ENCODE data around the gene HPGD.

Gene HPGD

GRCh38 chr4:174503079-174503715, 19.1 kb downstream of the HPGD start:
- H3K9me2 ChIP-seq (replicated peaks; ENCODE audit: insufficient read depth, low read length), result no peaks in the 10 kb centered on the region
- H3K4me2 ChIP-seq (ENCODE audit: low read depth, low read length), result no peak overlapping the region
- H3K79me2 ChIP-seq (ENCODE audit: low read length), result no peaks in the 10 kb centered on the region
- H3K9ac ChIP-seq (ENCODE audit: low read length), result no peak overlapping the region
- H3F3A ChIP-seq (ENCODE audit: insufficient read depth, low read length), result no peaks in the 10 kb centered on the region
- no peak for DNase-seq
- no peak for TF ChIP-seq CTCF (IDR thresholded peaks at IDR 0.05; ENCODE audit: low read length)
- no peak for TF ChIP-seq EZH2 (optimal IDR thresholded peaks at IDR 0.05; ENCODE audit: low read depth, low read length)
- no peak for TF ChIP-seq EZH2phosphoT487 (IDR thresholded peaks at IDR 0.05; ENCODE audit: low read length)
- H3K4me1 ChIP-seq (ENCODE audit: low read length), result no peaks in the 10 kb centered on the region
- H3K27ac ChIP-seq (ENCODE audit: low read length), result no peak overlapping the region
- no peak overlapping the region for H2AFZ ChIP-seq (ENCODE audit: low read length)
- H3K27me3 ChIP-seq (replicated peaks; ENCODE audit: insufficient read depth, low read length), result no peaks in the 10 kb centered on the region
- no peaks in the 10 kb centered on the region for H4K20me1 ChIP-seq (ENCODE audit: insufficient read depth, low read length)
- H3K9me3 ChIP-seq (replicated peaks; ENCODE audit: insufficient read depth, low read length), result no peaks in the 10 kb centered on the region
- no peak overlapping the region for H3K4me3 ChIP-seq (ENCODE audit: low read length)
- H3K36me3 ChIP-seq (replicated peaks; ENCODE audit: insufficient read depth, low read length), result no peaks in the 10 kb centered on the region

- Histone ChIP-seq H3K9me3 (replicated peaks; ENCODE audit: insufficient read depth, low read length) (no peaks in the 10 kb centered on the region), H3K4me2 (ENCODE audit: low read depth, low read length) (no peak overlapping the region), H3K79me2 (ENCODE audit: low read length) (no peaks in the 10 kb centered on the region), H3K27ac (ENCODE audit: low read length) (no peak overlapping the region), H3K4me1 (ENCODE audit: low read length) (no peaks in the 10 kb centered on the region), H2AFZ (ENCODE audit: low read length) (no peak overlapping the region), H3K4me3 (ENCODE audit: low read length) (no peak overlapping the region), H4K20me1 (ENCODE audit: insufficient read depth, low read length) (no peaks in the 10 kb centered on the region), H3K9ac (ENCODE audit: low read length) (no peak overlapping the region), H3K27me3 (replicated peaks; ENCODE audit: insufficient read depth, low read length) (no peaks in the 10 kb centered on the region), H3K36me3 (replicated peaks; ENCODE audit: insufficient read depth, low read length) (no peaks in the 10 kb centered on the region), H3K9me2 (replicated peaks; ENCODE audit: insufficient read depth, low read length) (no peaks in the 10 kb centered on the region), H3F3A (ENCODE audit: insufficient read depth, low read length) (no peaks in the 10 kb centered on the region)
- DNase-seq, result no peak
- TF ChIP-seq EZH2 (optimal IDR thresholded peaks at IDR 0.05; ENCODE audit: low read depth, low read length), result no peak
- TF ChIP-seq EZH2phosphoT487 (IDR thresholded peaks at IDR 0.05; ENCODE audit: low read length), result no peak
- TF ChIP-seq CTCF (IDR thresholded peaks at IDR 0.05; ENCODE audit: low read length), result no peak
Observed at GRCh38 chr4:174496631-174497432, 25.5 kb downstream of the HPGD start.

DNA sequence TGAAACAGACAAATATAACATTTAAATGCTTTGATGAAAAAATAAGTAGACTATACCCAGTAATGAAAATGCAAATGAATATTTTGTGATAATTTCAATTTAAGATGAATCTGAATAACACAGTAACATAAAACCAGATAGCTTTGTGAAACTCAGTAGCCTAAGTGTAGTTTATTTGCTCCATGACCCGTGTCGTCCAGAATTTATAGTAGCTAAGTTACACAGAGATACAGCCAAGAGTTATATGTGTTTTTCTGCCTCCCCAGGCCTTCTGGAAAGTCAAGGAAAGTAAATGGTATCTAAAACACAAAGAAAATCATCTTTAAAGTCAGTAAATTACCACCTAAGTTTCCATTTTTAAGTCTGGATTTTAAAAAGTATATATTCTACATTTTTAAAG, 26.7 kb downstream of the HPGD start:
- Histone ChIP-seq H3F3A (ENCODE audit: insufficient read depth, low read length) (peaks cover 2% of the 10 kb centered on the region; the same call in 1 of the 2 replicates), H2AFZ (ENCODE audit: low read length) (no peak overlapping the region), H3K79me2 (ENCODE audit: low read length) (no peaks in the 10 kb centered on the region), H3K4me2 (ENCODE audit: low read depth, low read length) (no peak overlapping the region), H3K9me2 (replicated peaks; ENCODE audit: insufficient read depth, low read length) (no peaks in the 10 kb centered on the region), H3K27me3 (replicated peaks; ENCODE audit: insufficient read depth, low read length) (no peaks in the 10 kb centered on the region), H3K9ac (ENCODE audit: low read length) (no peak overlapping the region), H3K4me3 (ENCODE audit: low read length) (no peak overlapping the region), H3K4me1 (ENCODE audit: low read length) (peaks cover 9% of the 10 kb centered on the region), H3K36me3 (replicated peaks; ENCODE audit: insufficient read depth, low read length) (no peaks in the 10 kb centered on the region), H3K9me3 (replicated peaks; ENCODE audit: insufficient read depth, low read length) (no peaks in the 10 kb centered on the region), H4K20me1 (ENCODE audit: insufficient read depth, low read length) (no peaks in the 10 kb centered on the region), H3K27ac (ENCODE audit: low read length) (no peak overlapping the region)
- DNase-seq, result no peak
- TF ChIP-seq EZH2 (optimal IDR thresholded peaks at IDR 0.05; ENCODE audit: low read depth, low read length) (no peak), CTCF (IDR thresholded peaks at IDR 0.05; ENCODE audit: low read length) (no peak), EZH2phosphoT487 (IDR thresholded peaks at IDR 0.05; ENCODE audit: low read length) (no peak)
